Forelimb muscle (tissue), 1 donor: ENCODE results near the gene KRTAP10-6. TPM values are rescaled to one million over a fixed set of nuclear protein-coding genes. Genes with fewer than 3 reads are reported as not detected.
"Not testable (repeated sequence)": the region's sequence is repeated elsewhere in the genome, so short reads cannot be mapped to it uniquely, and the experiment has no call there.

Source experiments
- DNase-seq: peaks from one replicate; pipeline ENCODE4 v3.0.0-alpha.2; 2013; ENCODE audit warnings: low read depth
- polyA plus RNA-seq: library from polyadenylated mRNA; unstranded; fragments of 120-200 nt; gene quantifications from one replicate; pipeline ENCODE4 v1.2.1, GENCODE V29; 2013; ENCODE audit not compliant: insufficient read length

Gene KRTAP10-6
- polyA plus RNA-seq, 1 donor: not detected

DNA sequence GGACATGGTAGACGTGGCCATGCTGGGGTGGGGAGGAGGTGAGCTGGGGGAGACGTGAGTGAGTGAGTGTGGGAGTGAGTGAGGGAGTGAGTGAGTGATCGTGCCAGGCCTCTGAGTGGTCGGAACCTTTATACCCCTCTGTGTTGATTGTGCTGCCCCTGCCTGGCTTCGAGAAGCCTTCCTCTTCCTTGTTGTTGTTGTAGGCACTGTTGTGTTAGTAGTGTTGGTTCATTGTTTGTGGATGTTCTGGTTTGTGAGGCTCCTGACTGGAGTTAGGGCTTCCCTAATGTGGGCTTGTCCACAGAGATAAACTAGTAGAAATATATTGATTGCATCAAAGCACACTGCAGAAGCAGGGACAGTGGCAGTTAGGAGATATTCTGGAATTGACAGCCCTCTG lies 33.6 kb downstream of the KRTAP10-6 start, which contains the start of gene KRTAP10-3:
TSS of gene KRTAP10-3 (minus strand) at position 101 of the 400 bp plus-strand sequence. CDS start at position 21, 80 bp downstream.
- no peak for DNase-seq

DNA sequence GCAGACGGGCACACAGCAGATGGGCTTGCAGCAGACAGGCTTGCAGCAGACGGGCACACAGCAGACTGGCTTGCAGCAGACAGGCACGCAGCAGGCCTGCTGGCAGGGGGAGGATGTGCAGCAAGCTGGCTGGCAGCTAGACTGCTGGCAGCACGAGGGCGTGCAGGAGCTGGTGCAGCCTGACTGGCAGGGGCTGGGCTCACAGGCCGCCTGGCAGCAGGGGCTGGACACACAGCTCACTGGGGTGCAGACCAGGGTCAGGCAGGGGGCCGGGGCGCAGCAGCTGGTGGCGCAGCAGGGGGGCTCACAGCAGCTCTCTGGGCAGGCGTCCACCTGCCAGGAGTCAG lies 34.0 kb downstream of the KRTAP10-6 start:
- not testable (repeated sequence) for DNase-seq

DNA sequence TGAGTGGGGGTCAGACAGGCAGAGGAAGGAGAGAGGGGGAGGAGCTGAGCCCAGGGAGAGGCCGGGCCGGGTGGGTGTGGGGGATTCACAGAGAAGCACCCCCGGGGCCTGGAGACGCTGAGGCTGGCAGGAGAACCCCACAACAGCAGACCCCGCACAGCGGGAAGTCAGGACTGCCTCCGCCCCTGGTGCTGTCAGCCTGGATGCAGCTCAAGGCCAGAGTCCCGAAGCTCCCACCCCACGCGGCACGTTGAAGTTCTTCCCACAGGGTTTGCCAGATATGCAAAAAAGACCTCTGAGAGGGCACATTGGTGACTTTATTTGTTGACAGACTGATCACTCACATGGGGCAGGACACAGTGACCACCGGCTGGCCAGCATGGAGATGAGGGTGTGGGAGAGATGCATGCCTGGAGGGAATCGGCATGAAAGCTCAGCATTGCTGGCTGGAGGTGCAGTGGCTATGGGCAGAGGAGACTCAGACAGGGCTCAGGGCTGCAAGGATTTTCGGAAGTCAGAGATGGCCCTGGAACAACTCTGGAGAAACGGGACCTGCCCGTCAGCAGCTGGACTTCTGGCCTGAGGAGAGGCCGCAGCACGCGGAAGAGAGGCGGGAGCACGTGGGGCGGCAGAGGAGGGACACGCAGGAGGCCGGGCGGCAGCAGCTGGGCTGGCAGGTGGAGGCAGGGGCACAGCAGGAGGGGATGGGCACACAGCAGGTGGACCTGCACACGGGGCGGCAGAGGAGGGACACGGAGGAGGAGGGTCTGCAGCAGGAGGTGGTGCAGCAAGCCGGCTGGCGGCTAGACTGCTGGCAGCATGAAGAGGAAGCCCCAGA lies 34.6 kb downstream of the KRTAP10-6 start:
- no peak for DNase-seq

DNA sequence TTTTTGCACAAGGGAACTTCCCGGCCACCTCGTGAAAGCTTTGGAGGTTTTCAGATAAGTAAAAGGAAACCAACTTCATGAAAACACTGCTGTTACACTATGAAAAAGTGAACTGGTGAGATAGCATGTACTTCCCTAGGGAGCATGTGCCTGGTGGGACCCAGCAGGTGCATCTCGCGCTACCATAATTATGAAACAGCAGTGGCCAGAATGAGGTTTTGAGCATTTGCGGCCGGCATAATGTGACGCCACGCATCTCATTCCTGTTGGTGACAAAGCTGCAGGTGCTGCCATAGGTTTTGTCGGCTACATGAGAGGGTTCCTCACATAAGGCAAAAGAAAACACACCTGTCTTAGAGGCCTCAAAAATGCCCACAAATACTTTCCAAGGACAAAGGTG lies 35.4 kb downstream of the KRTAP10-6 start:
- no peak for DNase-seq

DNA sequence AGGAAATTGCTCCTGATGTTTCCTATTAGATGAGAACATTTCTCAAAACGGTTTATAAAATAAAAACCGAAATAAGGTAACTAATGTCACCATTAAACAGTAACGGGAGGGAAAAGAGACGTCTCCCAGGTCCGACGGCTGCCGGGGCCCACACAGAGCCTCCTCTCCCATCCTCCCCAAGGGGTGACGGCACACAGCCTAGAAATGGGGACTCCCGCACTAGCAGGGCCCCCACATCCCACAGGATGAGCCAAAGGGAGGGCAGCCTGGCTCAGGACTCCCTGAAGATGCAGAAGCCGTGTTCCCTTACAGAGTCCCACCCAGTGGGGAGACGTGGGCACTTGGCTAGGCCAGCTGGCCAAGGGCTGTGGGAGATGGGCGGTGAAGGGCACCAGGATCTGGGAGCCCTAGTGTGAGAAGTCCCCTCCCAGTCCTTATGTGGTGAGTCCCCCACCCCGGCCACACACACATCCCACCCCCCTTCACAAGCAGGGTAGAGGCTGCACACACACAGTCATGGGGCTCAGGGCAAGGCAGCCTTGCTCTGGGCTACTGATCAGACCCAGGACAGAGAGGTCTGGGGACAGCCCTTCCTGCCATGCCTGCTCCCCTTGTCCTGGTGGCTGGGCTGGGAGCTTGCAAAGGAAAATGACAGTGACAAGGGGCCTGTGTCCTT lies 37.0 kb downstream of the KRTAP10-6 start:
- no peak for DNase-seq

DNA sequence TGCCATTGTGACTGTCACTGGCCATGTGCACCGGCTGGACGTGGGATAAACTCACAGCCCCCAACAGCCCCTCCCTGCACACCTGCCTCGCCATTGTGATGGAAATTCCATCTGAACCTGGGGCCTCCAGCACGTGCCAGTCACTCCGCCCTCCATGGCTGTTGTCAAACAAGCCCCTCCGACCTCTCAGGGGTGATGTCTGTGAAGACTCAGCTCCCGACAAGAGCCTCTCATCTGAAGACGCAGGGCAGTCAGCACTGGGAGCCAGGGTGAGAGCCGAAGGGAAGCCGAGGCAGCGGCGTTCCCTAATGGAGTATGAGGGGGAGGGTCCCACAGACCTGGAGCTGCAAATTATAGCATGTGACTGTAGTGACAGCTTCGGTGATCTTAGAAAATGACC lies 39.6 kb downstream of the KRTAP10-6 start:
- DNase-seq: no peak

DNA sequence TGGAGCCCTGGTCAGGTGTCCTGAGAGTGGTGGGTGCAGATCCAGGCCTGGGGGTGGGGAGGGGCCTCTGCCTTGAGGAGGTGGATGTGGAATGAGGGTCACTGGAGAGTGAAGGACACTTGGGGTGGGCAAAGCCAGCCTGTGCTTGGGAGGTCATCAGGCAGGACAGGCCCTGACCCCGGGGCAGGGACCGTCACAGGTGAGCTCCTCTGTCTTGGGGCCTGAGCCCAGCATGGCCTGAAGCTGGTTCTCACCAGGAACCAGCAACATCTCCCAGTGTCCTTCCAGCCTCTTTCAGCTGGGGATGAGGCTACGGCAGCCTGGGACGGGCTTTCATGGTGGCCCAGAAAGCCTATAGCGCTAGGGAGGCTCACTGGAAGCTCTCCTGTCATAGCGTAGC lies 40.2 kb downstream of the KRTAP10-6 start:
- no peak for DNase-seq

DNA sequence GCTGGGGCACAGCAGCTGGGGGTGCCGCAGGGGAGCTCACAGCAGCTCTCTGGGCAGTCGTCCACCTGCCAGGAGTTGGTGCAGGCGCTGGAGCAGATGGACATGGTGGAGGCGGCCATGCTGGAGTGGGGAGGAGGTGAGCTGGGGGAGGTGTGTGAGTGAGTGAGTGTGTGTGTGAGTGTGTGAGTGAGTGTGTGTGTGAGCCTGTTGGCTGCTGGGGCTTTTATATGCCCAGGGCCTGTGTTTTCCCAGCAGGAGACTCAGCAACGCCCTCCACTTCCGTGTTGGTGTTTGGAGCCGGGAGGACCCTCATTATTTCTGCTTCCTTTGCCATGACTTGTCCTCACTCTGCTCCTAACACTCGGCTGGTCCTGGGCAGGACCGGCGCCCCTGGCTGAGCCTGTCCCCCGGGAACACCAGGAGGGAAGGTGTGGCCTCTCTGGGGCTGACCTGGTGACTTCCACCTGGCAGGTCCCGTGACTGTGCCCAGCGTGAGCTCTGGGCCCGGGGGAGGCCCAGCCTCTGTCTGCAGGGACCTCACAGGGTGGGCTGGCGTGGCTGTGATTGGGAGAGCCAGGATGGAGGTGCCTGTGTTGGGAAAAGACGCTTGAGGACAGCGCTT lies 40.9 kb downstream of the KRTAP10-6 start, which contains the start of gene KRTAP10-2:
TSS of gene KRTAP10-2 (minus strand) at position 166 of the 622 bp plus-strand sequence. CDS start at position 119, 47 bp downstream.
- DNase-seq: no peak

DNA sequence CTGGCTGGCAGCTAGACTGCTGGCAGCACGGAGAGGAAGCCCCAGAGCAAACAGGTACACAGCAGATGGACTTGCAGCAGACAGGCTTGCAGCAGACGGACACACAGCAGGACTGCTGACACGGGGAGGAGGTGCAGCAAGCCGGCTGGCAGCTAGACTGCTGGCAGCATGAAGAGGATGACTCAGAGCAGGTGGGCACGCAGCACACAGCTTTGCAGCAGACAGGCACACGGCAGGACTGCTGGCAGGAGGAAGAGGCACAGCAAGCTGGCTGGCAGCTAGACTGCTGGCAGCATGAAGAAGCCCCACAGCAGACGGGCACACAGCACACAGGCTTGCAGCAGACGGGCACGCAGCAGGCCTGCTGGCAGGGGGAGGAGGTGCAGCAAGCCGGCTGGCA lies 41.5 kb downstream of the KRTAP10-6 start:
- no peak for DNase-seq

DNA sequence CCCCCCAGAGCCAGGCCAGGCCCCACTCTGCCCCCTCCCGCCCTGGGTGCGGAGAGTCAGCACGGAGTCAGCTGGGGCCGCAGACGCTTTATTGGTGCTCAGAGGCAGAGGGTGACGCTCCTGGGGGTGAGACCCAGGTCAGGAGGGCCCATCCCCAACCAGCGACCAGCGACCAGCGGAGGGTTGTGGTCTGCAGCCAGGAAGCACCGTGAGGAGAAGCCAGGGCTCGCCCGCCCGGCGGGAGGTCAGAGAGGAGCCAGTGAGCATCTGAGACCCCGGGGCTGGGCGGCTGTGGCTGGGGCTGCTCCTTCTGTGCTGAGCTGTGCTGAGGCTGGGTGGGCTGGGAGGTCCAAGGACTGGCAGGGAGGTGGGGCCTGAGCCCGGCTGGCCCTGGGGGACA lies 42.0 kb downstream of the KRTAP10-6 start:
- DNase-seq: not testable (repeated sequence)

DNA sequence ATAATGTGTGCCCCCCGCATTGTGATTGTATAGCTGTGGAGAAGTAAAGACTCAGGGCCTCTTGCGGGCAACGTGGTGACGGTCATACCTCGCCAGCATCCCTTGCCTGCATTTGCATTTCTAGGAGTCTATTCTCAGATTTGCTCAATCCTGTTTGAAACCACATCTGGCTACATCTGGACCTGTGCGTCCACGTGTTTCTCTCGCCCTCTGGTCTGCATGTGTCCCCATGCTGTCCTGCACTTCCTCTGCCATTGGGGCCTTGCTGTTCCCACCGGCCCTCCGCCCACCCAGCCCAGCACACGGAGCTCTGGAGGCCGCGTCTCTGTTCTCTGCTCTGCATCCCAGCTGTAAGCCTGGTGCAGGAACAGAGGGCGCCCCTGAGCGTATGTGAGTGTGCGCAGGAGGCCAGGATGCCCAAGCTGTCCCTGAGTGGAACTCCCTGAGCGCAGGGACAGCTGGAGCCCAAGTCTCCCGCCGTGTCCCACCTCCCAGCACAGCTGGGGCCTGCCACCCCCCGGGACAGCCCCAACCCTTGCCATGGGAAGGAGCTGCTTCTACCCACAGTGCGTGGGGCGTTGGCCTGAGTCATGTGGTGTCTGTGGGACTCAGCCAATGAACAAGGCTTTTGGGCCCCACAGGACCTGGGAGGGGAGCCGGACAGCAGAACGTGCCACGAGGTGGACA lies 42.6 kb downstream of the KRTAP10-6 start:
- DNase-seq: no peak

DNA sequence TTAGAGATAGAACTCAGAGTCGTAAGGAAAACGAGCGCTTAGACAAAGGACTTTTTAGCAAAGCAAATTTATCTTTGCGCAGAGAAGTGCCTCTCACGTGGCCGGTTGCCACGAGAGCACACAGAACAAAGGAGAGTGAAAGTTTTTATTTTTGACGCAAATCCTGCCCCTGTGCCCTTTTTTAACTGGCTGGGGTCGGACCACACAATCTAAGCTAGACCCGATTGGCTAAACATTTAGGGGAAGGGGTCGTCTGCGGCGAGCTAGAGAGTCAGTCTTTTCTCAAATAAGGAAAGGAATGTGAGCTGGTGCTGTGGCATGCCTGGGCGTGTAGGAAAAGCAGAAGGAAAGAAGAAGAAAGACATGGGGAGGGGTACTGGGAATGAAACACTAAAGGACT lies 43.4 kb downstream of the KRTAP10-6 start:
- DNase-seq: no peak

DNA sequence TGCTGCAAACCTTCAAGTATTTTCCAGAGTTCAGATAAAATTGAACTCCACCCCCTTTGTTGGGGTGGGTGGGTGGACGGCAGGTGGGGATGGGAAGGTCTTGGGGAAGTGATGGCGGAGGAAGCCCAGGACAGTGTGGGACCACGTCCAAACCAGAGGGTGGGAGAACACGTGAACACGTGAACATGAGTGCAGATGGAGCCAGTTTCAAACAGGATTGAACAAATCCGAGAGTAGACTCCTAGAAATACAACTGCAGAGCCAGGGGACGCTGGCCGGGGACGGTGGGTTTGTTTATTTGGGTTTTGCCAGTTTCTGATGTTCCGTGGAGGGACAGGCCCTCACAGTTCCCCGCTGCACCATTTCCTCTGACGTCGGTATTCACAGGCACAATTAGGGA lies 43.9 kb downstream of the KRTAP10-6 start:
- DNase-seq: no peak

DNA sequence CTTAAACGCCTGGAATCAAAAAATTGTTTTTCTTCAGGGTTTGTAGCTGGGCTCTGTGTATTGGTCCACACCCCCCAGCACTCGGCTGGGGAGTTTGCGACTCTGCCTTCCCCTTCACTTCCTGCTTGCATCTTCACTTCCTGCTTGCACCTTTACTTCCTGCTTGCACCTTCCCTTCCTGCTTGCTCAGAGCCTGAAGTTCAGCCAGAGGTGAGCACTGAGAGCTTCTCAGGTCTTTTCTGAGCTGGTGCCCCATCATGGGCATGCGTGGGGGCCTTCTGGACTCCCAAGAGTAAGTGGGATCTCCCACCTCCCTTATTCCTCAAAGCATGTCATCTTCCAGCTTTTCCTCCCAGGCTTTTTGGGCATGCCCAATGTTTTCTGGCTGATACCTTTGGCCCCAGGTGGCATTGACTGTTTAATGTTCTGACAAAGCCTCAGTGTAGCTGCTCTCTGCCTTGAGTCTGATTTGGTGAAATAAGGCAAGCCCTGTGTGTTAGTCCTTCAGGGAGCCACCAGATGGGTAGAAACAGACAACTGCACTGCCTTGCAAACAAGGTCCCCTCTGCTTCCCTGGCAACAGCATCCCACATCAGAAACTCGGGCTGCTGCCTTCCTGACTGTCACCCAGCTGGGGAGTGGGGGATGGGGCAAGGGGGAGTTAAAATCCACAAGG lies 44.5 kb downstream of the KRTAP10-6 start:
- DNase-seq: no peak

DNA sequence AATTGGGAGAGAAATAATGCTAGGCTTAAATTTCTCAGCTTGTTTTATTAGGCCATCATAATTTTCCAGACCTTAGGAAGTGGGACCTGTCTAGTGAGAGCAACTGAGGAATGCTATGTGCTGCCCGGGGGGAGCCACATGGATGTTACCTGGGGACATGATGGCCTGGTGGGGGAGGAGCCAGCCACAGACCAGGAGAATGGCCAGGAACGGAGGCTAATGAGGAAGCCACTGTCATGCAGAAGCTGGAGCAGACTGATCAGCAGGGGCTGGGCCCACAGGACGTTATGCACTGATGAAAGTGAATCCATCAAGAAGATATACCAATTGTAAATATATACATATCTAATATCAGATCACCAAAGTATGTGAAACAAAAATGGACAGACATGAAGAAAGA lies 47.7 kb downstream of the KRTAP10-6 start:
- no peak for DNase-seq

DNA sequence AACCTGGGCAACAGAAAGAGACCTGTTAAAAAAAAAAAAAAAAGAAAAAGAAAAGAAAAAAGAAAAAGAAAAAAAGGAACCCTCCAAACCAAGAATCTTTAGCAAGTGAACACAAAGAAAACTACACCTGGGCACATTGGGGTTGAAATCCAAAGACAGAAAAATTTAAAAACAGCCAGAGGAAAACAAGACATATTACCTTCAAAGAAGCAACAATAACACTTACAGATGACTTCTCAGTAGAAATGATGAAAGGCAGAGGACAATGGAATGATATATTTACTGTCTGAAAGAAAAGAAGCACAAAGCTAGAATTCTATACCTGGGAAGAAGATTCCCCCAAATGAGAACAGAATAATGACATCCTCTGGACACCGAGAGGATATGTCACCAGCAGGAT lies 49.6 kb downstream of the KRTAP10-6 start:
- DNase-seq: no peak

Other genes starting within 250 kb of the KRTAP10-6 start
- 1.5 TPM for gene TRPM2, start 238.9 kb downstream of the KRTAP10-6 start, polyA plus RNA-seq
- gene LRRC3, start 137.0 kb downstream of the KRTAP10-6 start, polyA plus RNA-seq: 2.2 TPM
- not detected for gene KRTAP10-1, start 52.3 kb downstream of the KRTAP10-6 start, polyA plus RNA-seq
- not detected for gene KRTAP10-2, start 41.0 kb downstream of the KRTAP10-6 start, polyA plus RNA-seq
- not detected for gene KRTAP10-3, start 33.7 kb downstream of the KRTAP10-6 start, polyA plus RNA-seq
- gene KRTAP10-4, start 18.8 kb downstream of the KRTAP10-6 start, polyA plus RNA-seq: not detected
- not detected for gene KRTAP10-5, start 11.9 kb downstream of the KRTAP10-6 start, polyA plus RNA-seq
- gene KRTAP10-7, start 8.1 kb upstream of the KRTAP10-6 start, polyA plus RNA-seq: not detected
- not detected for gene KRTAP10-8, start 19.6 kb upstream of the KRTAP10-6 start, polyA plus RNA-seq
- not detected for gene KRTAP10-9, start 34.6 kb upstream of the KRTAP10-6 start, polyA plus RNA-seq
- not detected for gene KRTAP10-10, start 44.9 kb upstream of the KRTAP10-6 start, polyA plus RNA-seq
- gene KRTAP10-11, start 53.9 kb upstream of the KRTAP10-6 start, polyA plus RNA-seq: not detected
- gene KRTAP12-4, start 62.2 kb upstream of the KRTAP10-6 start, polyA plus RNA-seq: not detected
- gene KRTAP12-3, start 65.4 kb upstream of the KRTAP10-6 start, polyA plus RNA-seq: not detected
- gene KRTAP12-2, start 74.4 kb upstream of the KRTAP10-6 start, polyA plus RNA-seq: not detected
- gene KRTAP12-1, start 89.7 kb upstream of the KRTAP10-6 start, polyA plus RNA-seq: not detected
- not detected for gene KRTAP10-12, start 104.7 kb upstream of the KRTAP10-6 start, polyA plus RNA-seq
- 0.13 TPM for gene TSPEAR, start 119.1 kb upstream of the KRTAP10-6 start, polyA plus RNA-seq
- gene UBE2G2, start 209.3 kb upstream of the KRTAP10-6 start, polyA plus RNA-seq: 93.3 TPM
- 60.2 TPM for gene SUMO3, start 225.6 kb upstream of the KRTAP10-6 start, polyA plus RNA-seq